PFSK-1 (cell line): ENCODE measurements around the gene HEMGN.

Experiments used
- POLR2AphosphoS5 ChIP-seq: IDR thresholded peaks from 2 replicates; pipeline ENCODE4 v1.6.1; 2012; ENCODE audit warnings: low read depth, mild to moderate bottlenecking, control low read depth, low read length, moderate library complexity
- TAF1 ChIP-seq: IDR thresholded peaks from 2 replicates; pipeline ENCODE4 v1.6.1; 2012; ENCODE audit warnings: low read length, control low read depth, borderline replicate concordance; ENCODE audit not compliant: insufficient read depth
- TF ChIP-seq, protein P1 (sequence below), 2 experiments: IDR thresholded peaks; 2 replicates each; pipeline versions ENCODE4 v1.6.1 to v1.8.0; 2011 to 2012; ENCODE audit warnings: low read depth in 2 of 2, low read length in 2 of 2, control low read depth in 1 of 2, inconsistent platforms in 1 of 2, mild to moderate bottlenecking in 1 of 2, moderate library complexity in 1 of 2; ENCODE audit not compliant: insufficient read depth in 1 of 2

- TF ChIP-seq TAF1 = no peak
- no peak for TF ChIP-seq POLR2AphosphoS5
- TF ChIP-seq, protein P1, sequence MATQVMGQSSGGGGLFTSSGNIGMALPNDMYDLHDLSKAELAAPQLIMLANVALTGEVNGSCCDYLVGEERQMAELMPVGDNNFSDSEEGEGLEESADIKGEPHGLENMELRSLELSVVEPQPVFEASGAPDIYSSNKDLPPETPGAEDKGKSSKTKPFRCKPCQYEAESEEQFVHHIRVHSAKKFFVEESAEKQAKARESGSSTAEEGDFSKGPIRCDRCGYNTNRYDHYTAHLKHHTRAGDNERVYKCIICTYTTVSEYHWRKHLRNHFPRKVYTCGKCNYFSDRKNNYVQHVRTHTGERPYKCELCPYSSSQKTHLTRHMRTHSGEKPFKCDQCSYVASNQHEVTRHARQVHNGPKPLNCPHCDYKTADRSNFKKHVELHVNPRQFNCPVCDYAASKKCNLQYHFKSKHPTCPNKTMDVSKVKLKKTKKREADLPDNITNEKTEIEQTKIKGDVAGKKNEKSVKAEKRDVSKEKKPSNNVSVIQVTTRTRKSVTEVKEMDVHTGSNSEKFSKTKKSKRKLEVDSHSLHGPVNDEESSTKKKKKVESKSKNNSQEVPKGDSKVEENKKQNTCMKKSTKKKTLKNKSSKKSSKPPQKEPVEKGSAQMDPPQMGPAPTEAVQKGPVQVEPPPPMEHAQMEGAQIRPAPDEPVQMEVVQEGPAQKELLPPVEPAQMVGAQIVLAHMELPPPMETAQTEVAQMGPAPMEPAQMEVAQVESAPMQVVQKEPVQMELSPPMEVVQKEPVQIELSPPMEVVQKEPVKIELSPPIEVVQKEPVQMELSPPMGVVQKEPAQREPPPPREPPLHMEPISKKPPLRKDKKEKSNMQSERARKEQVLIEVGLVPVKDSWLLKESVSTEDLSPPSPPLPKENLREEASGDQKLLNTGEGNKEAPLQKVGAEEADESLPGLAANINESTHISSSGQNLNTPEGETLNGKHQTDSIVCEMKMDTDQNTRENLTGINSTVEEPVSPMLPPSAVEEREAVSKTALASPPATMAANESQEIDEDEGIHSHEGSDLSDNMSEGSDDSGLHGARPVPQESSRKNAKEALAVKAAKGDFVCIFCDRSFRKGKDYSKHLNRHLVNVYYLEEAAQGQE (IDR thresholded peaks at IDR 0.05; ENCODE audit: insufficient read depth in 1 of 2, low read depth in 2 of 2, low read length in 2 of 2) = no peak
Measured at GRCh38 chr9:97889941-97890887, 47.8 kb downstream of the HEMGN start.
